ENCODE results near the gene TNFAIP1.
"Not testable (repeated sequence)": the region's sequence is repeated elsewhere in the genome, so short reads cannot be mapped to it uniquely, and the experiment has no call there.

TNFAIP1 gene, protein sequence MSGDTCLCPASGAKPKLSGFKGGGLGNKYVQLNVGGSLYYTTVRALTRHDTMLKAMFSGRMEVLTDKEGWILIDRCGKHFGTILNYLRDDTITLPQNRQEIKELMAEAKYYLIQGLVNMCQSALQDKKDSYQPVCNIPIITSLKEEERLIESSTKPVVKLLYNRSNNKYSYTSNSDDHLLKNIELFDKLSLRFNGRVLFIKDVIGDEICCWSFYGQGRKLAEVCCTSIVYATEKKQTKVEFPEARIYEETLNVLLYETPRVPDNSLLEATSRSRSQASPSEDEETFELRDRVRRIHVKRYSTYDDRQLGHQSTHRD

DNA sequence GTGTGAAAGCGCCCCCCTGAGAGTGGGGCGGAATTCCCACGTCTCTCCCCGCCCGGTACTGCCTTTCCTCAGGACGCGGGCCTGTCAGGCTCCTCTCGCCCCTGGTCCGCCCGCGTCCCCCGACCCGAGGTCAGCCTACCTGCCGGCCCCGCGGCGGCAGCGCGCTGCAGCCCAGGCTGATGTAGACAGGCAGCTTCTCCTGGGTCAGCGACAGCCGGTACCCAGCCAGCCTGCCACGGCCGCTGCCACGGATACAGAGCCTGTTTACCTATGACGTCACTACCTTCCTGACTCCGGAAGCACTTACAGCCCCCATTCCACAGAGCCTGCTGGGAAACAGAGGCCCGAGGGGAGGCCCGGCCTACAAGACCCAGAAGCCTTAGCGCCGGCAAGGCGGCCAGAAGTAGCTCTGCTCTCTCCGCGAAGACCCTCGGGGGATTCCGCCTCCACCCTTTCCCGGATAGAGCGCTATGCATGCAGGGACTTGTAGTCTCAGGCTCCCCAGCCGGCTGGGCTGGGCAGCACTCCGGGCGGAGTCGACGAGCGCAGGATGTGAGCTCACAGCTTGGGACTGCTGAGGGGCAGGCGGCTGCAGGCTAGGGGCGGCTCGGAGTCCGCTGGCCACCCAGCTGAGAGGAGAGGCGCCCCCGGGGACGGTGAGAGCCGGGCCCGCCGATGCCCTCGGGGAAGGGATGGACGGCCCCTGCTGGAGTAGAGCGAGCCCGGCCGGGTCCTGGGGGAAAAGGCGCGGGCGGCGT is at the start of gene TNFAIP1, which contains the start of gene IFT20:
Gene TNFAIP1 (plus strand): TSS at position 561 of the 758 bp plus-strand sequence. CDS start 3,761 bp downstream, outside the sequence.
Gene IFT20 (minus strand): TSS at position 272 of the 758 bp plus-strand sequence. CDS start 3,487 bp downstream, outside the sequence.
- DNase-seq: peak; percentile 99

DNA sequence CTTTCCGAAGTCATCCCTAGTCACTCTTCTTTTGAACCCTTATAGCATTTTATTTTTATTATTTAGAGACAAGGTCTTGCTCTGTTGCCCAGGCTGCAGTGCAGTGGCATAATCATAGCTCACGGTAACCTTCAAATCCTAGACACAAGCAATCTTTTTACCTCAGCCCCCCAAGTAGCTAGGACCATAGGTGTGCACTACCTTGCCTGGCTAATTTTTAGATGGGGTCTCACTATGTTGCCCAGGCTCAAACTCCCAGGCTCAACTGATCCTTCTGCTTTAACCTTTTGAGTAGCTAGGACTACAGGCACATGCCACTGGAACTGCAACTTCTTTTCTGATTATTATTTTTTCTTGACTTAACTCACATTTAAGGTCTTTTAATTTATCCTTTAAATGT is 49.6 kb upstream of the TNFAIP1 start:
- no peak for DNase-seq

DNA sequence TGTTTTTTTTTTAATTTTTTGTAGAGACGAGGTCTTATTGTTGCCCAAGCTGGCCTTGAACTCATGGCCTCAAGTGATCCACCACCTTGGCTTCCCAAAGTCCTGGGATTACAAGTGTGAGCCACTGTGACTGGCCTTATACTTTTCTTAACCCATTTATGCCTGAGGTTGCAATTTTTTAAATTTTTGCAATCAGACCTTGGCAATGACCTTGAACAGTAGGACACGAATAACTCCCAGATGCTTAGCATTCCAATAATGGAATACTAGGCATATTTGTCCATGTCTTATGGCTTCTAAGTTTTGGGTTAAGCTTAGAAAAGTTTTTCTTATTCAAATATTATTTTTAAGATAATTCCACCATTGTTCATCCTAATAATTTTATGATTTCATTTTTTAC is 44.9 kb upstream of the TNFAIP1 start:
- DNase-seq: no peak

DNA sequence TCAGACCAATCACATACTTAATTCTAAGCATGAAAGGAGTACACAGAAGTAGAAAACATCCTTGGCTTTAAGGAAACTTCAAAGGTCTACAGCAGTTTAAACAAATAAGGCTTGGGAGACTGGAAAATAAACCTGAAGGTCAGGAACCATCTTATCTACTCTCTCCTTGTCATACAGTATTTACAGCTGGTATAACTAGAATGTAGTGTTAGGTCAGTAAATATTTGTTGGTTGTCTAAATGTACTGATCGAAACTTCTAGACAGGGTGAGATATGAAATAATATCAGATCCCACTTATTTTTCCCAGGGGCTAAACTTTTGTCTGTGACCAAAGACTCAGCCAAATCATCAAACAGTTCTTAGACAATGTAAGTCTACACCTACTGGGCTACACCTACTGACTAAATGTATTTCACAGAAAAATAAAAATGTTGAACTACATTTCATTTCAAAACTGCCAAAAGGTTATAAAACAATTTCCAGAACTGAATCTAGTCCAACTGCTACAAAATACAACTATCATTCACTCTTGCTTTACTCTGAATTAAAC is 43.7 kb upstream of the TNFAIP1 start:
- DNase-seq: no peak

DNA sequence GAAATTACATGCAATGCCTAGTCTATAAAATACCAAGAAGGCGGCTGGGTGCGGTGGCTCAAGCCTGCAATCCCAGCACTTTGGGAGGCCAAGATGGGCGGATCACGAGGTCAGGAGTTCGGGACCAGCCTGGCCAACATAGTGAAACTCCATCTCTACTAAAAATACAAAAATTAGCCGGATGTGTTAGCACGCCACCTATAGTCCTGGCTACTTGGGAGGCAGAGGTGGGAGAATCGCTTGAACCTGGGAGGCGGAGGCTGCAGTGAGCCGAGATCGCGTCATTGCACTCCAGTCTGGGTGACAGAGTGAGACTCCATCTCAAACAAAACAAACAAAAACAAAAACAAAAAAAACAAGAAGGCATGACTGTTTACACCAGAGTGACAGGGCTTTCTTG is 42.7 kb upstream of the TNFAIP1 start:
- DNase-seq: not testable (repeated sequence)

DNA sequence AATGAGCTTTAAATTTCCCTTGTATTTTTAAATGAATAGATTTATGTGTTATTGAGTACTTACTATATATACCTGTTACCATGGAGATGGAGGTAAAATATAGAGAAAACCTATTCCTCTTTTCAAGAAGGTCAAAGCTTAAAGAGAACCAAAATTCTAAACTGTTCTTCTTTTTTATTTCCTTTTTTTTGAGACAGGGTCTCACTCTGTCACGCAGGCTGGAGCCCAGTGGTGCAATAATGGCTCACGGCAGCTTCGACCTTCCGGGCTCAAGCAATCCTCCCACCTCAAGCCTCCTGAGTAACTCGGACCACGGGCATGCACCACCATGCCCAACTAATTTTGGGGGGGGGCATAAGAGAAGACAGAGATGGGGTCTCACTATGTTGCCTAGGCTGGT is 41.6 kb upstream of the TNFAIP1 start:
- DNase-seq: no peak

DNA sequence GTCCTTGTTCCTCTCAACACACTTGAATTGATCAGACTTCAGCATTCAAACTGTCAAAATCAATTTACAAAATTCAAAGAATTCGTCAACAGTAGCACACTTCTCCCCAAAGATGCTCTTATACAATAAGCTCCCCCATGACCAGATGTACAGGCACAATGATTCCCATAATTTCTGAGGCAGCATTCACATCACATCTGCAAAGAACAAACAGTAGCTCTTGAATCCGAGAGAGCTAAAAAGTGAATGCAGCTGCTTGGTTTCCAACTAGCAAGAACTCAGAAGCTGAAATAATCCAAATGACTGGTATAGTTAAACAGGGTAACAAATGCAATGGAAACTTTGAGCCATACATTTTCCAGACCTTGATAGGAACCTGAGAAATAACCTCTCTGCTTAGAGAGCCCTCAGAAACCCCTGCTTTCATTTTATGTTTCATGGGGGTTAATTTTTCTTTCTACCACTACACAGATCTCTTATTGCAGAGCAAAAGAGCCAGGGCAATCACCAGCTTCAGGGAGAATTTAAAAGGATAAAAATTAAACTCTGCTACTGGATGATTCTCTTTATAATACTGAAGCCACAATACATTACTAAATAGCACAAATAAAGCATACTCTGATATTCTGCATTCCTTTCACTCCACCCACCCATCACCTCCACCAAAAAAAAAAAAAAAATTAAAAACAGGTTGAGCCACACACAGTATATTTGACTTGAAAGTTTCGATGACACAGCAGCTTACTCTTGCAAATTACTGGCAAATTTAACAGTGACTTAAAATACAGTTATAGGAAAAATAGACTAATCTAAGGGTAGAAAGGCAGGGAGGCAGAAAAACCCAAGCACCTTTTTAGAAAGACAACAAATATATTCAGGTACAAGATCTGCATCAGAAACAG is 39.6 kb upstream of the TNFAIP1 start:
- no peak for DNase-seq

DNA sequence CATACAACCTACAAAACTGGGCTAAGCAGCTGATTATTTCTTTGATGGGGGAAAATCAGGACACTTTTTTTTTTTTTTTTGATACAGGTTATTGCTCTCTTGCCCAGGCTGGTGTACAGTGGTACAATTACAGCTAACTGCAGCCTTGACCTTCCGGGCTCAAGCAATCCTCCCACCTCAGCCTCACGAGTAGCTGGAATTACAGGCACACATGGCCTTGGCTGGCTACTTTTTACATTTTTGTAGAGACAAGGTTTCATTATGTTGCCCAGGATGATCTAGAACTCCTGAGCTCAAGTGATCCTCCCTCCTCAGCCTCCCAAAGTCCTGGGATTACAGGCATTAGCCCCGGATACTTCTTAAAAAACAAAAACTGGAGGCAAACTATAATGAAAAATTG is 37.1 kb upstream of the TNFAIP1 start:
- DNase-seq: no peak

DNA sequence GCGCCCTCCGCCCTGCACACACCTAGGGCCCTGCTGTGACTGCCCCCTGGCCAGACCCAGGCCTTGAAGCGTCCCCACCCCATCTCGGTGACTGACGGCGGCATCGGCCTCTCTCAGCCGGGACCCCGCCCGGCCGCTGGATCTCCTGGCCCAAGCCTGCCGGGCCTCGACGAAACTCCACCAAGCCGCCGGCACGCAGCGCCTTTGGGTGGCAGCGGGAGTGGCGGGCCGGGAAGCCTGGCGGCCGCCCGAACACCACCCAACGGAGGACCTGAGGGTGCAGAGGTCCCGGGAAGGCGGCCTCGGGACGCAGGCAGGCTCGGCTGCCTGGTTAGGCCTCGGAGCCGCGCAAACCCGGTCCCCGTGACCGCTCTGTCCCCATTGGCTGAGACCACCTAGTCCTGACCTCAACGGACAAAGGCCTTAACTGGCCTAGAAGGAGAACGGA is 28.6 kb upstream of the TNFAIP1 start:
- DNase-seq: no peak

DNA sequence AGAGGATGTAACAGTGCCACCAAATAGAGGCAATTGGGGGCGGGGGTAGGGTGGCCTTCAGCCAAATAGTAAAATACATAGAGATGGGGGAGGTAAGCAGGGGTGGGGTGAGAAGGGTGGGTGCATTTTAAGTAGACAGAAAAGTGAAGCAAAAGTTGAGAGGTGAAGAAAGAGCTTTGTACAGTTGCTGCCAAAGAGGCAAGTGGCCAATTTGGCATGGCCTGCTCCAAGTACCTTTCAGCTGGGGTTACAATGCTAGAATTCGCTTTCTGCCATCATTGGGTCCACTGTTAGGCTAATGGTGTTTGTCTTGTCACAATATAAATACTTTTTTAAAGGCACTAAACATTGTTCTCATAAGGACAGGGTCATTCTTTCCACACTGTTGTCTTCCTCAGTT is 21.7 kb upstream of the TNFAIP1 start:
- no peak for DNase-seq

DNA sequence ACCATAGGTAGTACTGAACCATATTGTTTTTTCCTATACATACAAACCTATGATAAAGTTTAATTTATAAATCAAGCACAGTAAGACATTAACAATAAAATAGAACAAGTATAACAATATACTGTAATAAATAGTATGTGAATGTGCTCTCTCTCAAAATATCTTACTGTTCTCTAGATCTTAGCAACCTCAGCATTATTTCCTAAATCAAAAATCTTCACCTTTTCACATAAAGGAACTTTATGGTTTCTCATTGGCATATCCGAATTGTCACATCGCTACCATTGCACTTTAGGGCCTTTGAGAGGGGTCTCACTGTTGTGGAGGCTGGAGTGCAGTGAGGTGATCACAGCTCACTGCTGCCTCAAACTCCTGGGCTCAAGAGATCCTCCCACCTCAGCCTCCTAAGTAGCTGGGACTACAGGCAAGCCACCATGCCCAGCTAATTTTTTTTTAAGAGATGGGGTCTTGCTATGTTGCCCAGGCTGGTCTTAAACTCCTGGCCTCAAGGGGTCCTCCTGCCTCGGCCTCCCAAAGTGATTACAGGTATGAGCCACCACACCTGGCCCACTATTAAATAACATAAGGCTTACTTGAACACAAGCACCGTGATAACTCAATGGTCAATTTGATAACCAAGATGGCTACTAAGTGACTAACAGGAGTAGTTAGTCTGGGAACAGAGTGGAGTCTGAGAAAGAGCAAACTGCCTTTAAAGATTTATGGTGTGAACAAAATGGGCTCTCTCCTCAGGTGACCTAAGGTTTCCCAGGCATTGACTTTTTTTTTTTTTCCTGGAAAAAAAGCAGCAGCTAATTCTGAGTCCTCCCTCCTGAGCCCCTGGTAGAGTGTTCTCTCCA is 19.5 kb upstream of the TNFAIP1 start:
- no peak for DNase-seq

DNA sequence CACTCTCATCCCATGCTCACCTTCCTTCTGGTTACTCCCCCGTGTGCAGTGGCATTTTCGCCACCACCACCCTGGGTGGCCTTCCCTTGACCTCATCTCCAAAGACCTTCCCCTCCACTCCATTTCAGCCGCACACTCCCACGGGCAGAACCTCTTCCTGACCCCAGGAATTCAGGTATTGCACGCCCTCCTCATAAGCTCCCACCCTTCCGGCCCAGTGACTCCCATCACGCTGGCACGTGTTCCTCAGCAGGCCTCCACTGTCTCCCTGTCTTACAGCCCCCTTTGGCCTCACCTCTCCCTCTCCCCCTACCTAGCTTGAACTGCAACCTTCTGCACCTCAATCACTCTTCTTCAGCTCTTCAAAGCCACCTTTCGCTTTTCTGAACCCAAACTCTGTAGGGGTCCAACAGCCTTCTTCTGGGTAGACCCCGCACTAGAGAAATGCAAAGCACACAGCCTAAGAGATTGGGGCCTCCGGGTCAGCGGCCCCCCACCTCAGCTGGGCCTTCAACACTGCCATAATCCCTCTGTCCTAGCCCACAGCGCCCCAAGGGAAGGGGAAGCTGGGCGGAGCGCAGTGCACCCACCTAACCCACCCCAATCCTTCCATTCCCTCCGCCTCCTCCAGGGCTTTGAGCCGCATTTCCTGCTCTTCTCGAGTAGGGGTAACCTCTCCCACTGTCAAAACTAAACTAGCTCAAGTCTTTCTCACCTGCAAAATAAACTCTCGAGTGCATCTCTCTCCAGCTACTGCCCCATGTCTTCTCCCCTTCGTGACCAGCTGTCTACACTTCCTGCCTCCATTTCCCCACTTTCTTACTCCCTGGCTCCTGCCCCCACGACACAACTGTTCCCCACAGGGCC is 18.2 kb upstream of the TNFAIP1 start:
- DNase-seq: no peak

DNA sequence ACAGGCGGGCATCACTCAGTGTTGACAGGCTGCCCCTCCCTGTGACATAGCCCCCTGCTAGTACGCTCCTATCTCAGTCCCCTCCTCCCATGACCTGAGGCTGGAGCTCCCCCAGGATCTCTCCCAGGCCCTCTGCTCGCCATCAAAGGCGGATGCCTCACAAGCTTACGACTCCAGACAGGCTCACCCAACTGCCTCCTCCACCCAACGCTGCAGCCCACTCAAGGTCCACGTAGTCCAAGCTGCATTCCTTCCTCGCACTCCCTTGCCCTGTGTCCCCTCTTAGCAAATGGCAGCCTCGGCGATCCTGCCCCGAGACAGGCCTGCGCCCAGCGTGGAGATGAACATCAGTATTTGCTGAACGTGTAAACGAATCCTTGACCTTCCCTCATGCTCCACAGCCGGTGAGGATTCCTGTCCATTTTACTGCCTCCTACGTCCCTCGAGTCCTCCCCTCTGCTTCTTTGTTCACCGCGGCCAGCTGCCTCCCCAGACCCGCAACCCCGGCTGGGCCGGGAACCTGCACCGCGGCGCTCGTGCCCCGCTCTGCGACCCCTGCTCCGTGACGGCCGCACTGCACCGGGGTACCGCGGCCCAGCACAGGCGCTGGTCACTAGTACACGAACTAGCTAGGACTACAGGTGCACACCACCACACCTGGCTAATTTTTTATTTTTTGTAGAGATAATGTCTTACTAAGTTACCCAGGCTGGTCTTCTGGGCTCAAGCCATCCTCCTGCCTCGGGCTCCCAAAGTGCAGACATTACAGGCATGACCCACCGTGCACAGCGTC is 17.4 kb upstream of the TNFAIP1 start:
- no peak for DNase-seq

DNA sequence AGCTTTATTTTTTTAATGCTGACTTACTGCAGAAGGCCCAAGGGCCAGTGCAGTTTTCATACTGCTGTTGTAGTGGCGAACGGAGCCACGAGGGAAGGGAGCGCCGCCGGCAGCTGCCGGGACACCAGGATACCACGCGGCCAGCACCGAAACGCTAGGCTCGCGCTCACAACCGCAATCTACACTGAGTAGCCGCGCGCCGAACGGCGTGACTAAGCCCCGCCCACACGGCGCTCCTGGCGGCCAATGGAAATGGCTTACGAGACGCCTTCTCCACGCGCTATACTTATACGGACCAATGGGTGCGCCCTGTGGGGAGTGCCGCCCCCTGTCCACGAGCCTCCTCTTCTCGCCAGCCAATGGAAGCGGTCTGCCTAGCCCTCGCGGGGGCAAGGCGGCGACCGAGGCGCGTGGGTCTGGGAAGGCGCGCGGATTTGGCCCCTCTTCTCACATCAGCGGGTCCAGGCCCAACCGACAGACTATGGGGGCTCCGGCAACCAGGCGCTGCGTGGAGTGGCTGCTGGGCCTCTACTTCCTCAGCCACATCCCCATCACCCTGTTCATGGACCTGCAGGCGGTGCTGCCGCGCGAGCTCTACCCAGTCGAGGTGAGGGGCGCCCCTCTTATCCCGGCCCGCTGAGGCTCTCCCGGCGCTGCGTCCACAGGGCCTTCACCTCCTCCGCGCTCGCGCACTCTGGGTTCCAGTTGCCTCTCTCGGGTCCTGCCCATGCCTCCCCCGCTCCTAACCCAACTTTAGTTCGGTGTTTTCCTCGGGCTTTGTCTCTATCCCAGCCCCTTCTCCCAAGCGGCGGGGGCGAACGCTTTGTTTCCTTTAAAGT is 16.6 kb upstream of the TNFAIP1 start, which contains the start of gene TMEM97:
Gene TMEM97 (plus strand): TSS at position 442 of the 839 bp plus-strand sequence. CDS start 40 bp downstream, at position 482.
- peak; percentile 95 for DNase-seq

DNA sequence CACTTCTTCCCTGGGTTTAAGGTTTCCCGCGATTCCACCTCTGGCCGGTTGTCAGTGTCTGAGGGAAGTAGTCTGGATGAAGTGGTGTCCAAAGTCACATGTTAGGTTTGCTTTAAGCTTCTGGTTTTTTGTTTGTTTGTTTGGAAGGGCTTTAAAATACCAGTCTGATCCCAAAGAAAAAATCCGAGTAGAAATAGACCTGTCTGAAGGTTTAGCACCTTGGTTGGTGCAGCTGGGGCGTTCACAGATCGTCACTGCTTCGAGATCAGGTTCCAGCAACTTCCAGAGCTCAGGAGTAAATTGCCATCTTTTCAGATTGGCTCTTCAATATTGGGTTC is 16.0 kb upstream of the TNFAIP1 start:
- no peak for DNase-seq

DNA sequence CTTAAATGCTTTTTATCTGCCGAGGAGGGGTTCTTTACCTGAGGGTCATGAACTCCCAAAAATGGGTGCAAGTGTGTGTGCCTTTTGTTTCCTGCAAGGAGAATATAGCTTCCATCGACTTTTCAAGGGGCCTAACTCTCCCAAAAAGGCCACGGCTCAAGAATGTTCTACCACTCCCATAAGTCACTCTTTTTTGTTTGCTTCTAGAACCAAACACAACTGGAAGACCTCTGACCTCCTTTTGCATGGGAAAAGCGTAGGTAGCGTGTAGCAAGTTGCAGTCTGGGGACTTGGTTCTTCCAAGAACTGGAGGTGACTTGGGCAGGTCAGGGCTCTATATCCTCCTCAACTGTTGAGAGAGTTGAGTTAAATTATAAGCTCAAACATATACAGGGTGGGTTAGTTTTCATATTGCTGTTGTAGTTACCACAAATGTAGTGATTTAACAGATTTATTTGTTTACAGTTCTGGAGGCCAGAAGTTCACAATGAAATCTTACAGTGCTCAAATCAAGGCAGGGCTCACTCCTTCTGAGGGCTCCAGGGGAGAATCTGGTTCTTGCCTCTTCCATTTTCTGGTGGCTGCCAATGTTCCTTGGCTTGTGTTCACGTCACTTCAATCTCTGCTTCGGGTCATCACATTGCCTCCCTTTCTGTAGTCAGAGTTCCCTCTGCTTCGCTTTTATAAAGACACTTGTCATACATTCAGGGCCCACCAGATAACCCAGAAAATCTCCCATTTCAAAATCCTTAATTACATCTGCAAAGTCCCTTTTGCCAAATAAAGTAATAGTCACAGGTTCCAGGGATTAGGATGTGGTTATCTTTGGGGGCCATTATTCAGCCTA is 15.1 kb upstream of the TNFAIP1 start:
- DNase-seq: no peak

DNA sequence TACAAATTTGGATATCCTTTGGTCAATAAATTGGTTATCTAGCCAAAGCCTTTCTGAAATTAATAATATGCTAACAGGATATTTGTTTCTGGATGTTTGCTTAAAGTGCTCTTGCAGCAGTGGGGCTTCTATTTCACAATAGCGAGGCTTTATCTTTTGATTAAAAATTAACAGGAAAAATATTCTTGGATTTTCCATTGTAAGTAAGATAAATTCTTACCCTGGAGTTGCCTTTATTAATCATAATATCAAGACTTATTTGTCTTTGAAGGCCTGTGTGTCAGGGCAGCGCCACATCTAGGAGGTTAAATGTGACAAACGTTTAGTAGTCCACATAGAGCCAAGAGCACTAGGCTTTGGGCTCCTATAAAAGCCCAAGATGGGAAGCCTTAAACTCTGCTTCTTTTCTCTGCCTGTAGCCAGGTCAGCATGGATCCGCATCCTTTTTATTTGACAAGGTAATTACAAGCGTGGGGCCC is 11.3 kb upstream of the TNFAIP1 start:
- no peak for DNase-seq

DNA sequence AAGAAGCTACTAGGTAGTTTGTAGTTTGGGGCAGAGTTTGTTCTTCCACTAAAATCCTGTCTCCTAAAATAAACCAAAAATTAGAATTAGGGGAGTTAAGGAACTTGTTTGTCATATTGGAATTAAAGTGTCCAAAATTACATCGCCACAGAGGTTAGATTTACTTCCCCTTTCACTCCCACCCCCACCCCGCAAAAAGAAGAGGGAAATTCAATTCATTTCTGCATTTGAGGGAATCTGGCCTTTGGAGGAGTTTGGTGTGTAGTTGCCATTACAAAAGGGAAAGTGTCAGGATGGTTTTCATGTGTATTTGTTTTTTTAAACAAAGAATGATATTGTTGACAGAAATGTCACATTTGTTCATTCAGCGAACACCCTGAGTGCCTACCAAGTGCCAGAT is 10.8 kb upstream of the TNFAIP1 start:
- no peak for DNase-seq

Data from CD4-positive, alpha-beta T cell treated with Interleukin-21 for 1 hour (primary cell).